Fibroblast of the conjunctiva (primary cell): ENCODE measurements around the gene CD209.

Source experiments
- DNase-seq: peaks from one replicate; pipeline ENCODE4 v3.0.0-alpha.2; 2010; ENCODE audit warnings: low read depth

Gene CD209

DNA sequence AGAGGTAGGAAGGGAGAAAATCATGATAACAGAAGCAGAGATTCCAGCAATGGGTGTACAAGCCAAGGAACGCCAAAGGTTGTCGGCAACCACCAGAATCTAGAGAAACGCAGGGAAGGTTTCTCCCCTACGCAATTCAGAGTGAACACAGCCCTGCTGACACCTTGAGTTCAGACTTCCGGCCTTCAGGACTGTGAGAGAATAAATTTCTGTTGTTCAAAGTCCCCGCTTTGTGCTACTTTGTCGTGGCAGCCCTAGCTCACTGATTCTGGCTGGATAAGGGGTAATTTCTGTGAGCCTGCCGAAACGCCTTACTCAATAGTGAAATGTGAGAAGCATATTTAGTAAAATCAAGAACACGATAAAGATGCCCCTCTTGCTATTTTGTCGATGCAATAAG is 10.1 kb downstream of the CD209 start:
- DNase-seq: no peak

- DNase-seq: no peak
These were observed 11.2 kb downstream of the CD209 start for GRCh38 chr19:7736148-7736547.

DNA sequence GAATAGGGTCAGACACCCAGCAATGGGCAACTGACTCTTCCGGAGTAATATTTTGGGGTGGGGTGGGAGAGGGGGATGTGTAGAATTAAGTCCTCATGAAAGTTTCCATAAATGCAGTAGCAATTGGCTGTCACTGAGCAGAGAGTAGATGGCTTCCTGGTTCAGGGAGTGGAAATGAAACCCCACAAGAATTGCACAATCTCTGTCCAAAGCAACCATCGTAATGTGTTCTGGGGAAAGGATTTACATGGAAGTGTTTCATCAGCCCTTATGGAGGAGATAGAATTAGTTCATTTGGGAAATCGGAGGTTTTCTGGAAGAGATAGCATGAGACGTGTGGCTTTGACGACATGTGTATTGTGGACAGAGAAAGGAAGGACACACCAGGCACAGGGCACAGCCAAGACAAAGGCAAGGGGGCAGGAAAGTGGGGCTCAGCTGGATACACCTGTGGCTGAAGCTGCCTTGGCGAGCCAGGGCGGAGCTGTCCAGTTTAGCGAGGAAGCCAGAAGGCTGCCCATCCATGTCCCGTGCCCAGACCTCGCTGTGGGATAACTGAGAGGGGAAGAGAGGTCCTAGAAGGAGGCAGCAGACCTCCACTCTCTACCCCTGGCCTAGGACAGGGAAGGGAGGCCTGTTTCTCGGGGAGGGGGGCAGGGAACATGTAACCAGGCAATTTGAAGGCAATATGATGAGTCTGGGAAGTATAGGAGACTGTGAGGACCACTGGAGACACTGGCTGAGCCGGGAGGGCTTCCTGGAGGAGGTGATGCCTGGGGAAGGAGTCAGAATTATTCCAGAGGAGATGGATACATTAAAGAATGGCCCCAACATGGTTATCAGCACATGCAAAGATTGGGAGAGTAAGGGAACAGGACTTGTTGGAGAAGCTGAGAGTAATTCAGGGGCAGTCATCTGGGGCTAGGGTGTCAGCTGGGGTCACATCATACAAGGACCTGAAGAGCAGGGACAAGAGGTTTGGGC is 12.8 kb downstream of the CD209 start:
- no peak for DNase-seq

GRCh38 chr19:7733376-7733775 is 14.0 kb downstream of the CD209 start:
- DNase-seq: no peak

GRCh38 chr19:7732045-7732444 is 15.3 kb downstream of the CD209 start, which contains the start of gene CLEC4G:
Gene CLEC4G, minus strand, starts transcription at chr19:7732110. Its CDS starts 8 bp downstream, at chr19:7732102.
- no peak for DNase-seq

- no peak for DNase-seq
These were observed 15.7 kb downstream of the CD209 start for GRCh38 chr19:7731615-7732014.

- no peak for DNase-seq
These were observed 16.1 kb downstream of the CD209 start for GRCh38 chr19:7731218-7731595.

- DNase-seq: no peak
These were observed 16.8 kb downstream of the CD209 start for GRCh38 chr19:7730286-7731217.

GRCh38 chr19:7729831-7730285 is 17.5 kb downstream of the CD209 start:
- DNase-seq: no peak

DNA sequence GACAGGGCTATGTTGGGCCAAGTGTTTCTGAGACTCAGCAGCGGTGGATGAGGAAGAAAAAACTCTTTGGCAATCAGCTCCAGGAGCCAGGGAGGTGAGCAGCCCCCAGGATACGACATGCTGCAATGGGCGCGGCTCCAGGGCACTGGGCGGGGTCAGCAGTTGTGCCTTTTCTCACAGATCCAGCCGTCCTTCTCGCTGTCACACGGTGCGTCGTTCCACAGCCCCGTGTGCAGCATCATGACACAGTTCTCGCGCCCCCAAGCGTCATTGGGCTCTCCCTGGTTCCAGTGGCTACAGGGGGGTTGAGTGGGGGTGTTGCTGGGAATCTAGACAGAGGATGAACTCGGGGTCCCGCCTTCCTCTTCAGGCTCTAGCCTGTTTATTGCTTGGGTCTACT is 18.1 kb downstream of the CD209 start:
- DNase-seq: no peak

DNA sequence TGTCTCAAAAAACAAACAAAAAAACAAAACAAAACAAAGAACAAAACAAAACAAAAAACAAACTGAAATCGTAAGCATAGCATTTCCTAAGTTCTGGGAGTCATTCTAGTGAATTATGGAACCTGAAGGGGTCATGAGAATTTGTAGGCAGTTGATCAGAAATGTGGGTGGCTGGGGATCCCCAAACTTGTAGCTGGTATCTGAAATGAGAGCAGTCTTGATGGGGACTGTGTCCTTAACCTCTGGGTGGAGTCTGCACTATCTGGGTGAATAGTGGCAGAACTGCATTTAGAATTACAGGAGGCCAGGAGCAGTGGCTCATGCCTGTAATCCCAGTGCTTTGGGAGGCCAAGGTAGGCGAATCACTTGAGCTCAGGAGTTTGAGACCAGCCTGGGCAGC is 21.5 kb downstream of the CD209 start:
- DNase-seq: no peak

DNA sequence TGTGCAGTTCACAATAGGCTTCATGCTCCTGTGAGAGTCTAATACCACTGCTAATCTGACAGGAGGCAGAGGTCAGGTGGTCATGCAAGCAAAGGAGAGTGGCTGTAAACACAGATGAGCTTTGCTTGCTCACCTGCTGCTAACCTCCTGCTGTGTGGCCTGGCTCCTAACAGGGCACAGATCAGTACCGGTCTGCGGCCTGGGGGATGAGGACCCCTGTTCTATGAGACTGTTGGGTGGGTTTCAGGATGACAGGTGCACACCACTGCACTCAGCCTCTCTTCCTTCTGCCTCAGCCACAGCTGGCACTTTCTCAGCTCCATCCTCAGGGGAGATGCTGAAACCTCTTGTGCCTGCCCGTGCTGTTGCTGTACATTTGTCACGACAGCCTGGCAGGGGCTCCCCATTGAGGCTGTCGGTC is 25.1 kb downstream of the CD209 start:
- DNase-seq: no peak

DNA sequence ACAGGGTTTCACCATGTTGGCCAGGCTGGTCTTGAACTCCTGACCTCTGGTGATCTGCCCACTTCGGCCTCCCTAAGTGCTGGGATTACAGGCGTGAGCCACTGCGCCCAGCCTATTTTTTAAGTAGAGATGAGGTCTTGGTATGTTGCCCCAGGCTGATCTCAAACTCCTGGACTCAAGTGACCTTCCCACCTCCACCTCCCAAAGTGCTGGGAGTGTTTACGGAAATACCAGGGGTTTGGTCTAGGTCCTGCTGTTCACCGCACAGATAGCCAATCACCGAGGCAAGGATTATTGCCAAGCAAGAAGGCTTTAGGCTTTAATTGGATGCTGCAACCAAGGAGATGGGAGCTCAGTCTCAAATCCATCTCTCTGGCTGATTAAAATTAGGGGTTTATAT is 27.0 kb downstream of the CD209 start:
- DNase-seq: no peak

DNA sequence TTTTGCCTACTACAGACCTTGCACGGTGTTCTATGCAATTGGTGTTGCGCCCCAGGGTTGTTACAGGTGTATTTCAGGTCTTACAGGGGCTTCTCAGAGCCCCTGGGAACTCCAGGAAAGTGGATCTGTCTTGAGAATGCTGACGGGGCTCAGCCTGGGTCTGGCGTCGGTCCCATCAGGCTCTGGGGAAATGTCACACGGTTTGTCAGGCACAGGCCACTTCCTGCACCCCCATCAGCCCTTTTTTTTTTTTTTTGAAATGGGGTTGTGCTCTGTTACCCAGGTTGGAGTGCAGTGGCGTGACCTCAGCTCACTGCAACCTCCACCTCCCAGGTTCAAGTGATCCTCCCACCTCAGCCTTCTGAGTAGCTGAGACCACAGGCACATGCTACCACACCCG is 28.7 kb downstream of the CD209 start:
- DNase-seq: no peak

GRCh38 chr19:7716762-7717161 is 30.6 kb downstream of the CD209 start:
- no peak for DNase-seq

- DNase-seq: no peak
These were observed 31.7 kb downstream of the CD209 start for GRCh38 chr19:7715671-7716070.

GRCh38 chr19:7710616-7711015 is 36.7 kb downstream of the CD209 start:
- DNase-seq: no peak

DNA sequence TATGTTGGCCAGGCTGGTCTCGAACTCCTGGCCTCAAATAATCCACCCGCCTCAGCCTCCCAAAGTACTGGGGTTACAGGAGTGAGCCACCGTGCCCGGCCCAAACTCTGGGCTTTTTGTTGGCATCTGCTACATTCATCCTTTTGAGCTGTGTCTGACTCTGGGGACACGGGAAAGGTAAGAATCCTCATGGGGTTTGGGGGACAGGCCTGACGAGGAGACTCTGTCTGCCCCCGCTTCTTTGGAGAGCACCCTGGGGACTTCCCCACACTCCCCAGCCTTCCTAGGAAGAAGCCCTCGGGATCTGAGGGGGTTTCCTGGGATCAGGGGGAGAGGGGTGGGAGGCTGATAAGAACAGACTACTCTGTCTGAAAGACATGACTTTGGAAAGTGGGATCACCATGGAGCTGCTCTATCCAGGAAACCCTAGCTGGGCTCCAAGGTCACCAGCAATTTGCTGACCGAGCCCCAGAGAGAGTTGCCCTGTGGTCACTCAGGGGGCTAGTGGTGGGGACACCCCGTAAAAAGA is 37.3 kb downstream of the CD209 start:
- DNase-seq: no peak

DNA sequence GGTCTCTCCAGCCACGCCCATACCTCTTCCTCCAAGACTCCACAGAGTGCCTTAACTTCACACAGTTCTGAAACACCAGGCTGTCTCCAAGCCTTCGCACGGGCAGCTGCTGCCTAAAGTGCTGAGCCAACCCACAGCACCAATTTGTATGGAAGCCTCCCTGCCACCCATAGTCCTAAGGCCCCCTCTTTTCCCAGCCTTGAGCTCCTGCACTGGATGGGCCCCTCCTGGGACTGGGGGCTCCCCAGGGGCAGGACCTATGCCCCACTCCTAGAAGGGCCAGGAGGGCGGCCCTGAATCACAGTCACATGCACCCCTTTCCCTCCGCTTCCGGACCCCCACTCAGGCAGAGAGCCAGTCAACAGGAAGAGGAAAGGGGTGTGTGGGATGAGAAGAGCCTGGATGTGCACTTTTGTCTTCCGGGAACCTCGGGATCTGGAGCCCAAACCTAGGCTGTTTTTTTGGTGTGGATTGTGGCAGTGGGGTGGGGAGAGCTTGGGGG is 40.3 kb downstream of the CD209 start:
- no peak for DNase-seq

DNA sequence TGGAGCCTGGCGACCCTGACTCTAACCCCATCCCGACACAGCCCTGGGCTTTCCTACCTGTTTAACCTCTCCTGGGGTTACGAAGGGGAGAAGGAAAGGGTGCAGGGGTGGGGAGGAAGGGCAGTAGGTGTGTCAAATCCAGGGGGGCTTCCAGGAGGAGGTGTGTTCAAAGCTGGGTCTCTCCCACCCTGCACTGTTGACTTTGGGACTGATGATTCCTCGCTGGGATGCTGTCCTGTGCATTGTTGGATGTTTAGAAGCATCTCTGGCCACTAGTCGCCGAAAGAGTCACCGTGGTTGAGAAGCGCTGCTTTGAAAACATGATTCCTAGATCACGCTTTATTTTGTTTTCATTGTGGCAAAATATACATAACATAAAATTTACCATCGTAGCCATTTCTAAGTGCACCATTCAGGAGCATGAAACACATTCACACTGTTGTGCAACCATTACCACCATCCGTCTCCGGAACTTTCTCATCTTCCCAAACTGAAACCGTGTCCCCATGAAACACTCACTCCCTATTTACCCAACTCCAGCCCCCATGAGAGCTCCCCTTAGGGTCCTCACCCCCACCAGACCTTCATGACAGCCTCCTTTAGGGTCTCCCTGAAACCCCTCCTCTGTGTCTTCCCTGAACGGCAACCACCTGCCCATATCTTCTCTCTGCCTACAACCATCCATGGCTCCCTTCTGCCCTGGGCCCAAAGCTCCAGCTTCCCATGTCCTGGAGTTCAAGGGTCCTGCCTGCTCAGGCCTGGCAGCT is 41.0 kb downstream of the CD209 start:
- no peak for DNase-seq
